Right lobe of liver (tissue), 6 donors: ENCODE results near the gene ENTPD2. TPM values are rescaled to one million over a fixed set of nuclear protein-coding genes. Genes with fewer than 3 reads are reported as not detected.

Experiments
- ATAC-seq, 4 donors: fragments of 200-7000 bp; cut with Tn5 transposase; one replicate each; pipeline ENCODE4 v1.9.1; 2020; ENCODE audit warnings: mild to moderate bottlenecking in 4 of 4, moderate library complexity in 4 of 4
- DNase-seq, 3 donors: peaks; one replicate each; pipeline ENCODE4 v3.0.0-alpha.2; 2020
- H3K27ac ChIP-seq, 3 donors: fragments of 200-600 bp; one replicate each; pipeline ENCODE4 v1.8.0; 2022
- H3K27me3 ChIP-seq, 2 donors: fragments of 200-600 bp; one replicate each; pipeline ENCODE4 v1.8.0; 2022
- H3K36me3 ChIP-seq, 4 donors: fragments of 200-600 bp; sonication (generic) in 1 of 4; one replicate each; pipeline versions ENCODE4 v1.5.1 to v1.8.0; 2017 to 2022; ENCODE audit warnings: control low read depth in 1 of 4
- H3K4me1 ChIP-seq, 4 donors: fragments of 200-600 bp; sonication (generic) in 1 of 4; one replicate each; pipeline versions ENCODE4 v1.5.1 to v1.8.0; 2017 to 2022; ENCODE audit warnings: control low read depth in 1 of 4
- H3K4me3 ChIP-seq, 3 donors: fragments of 200-600 bp; one replicate each; pipeline ENCODE4 v1.8.0; 2022
- H3K9me3 ChIP-seq, 4 donors: fragments of 200-600 bp; sonication (generic) in 1 of 4; one replicate each; pipeline versions ENCODE4 v1.5.1 to v1.8.0; 2017 to 2022; ENCODE audit warnings: control low read depth in 1 of 4
- POLR2A ChIP-seq: fragments of 450-650 bp; IDR thresholded peaks from one replicate; pipeline ENCODE4 v1.6.1; 2017; ENCODE audit warnings: antibody characterized with exemption, mild to moderate bottlenecking
- WGBS: methylation state at CpG from one replicate; pipeline ENCODE4 v1.1.6; 2018; ENCODE audit warnings: low coverage, low lambda C conversion rate; ENCODE audit not compliant: insufficient coverage; ENCODE audit errors: missing lambda C conversion rate; 5-methylcytosine and 5-hydroxymethylcytosine counted together
- intact Hi-C, 2 donors: fragments of 100-400 bp; cut with DNase I; formaldehyde crosslinking; loops; one replicate each; pipeline versions ENCODE4 v1.11.2 to v1.14.1; 2022
- total RNA-seq, 6 experiments: library from RNA; depleted of rRNA in 2 of 6; stranded (reverse); fragments of >200 nt in 2 of 6; fragmentation: NEBNext Ultra II Directional in 3 of 6; extraction: Animal tissue kit (Norgen Biotek cat#: 25700) in 3 of 6; gene quantifications; one replicate each; pipeline versions ENCODE4 v1.1.0 to v1.2.4, GENCODE V29; 2016 to 2023
- TF ChIP-seq, protein P1 (sequence below), 4 donors: fragments of 200-600 bp in 3 of 4; fragments of 450-650 bp in 1 of 4; IDR thresholded peaks; one replicate each; pipeline versions ENCODE4 v1.5.1 to v1.8.0; 2016 to 2022; ENCODE audit warnings: antibody characterized with exemption in 4 of 4, mild to moderate bottlenecking in 2 of 4
- donor health status: DM: no; HTN: yes; CAD: no.
- donor health status: DM: no; HTN: no; CAD: no.
- donor health status: DM: no; HTN: no; CAD: no.
- donor health status: DM: no; HTN: yes; CAD: no.
- donor health status: DM: no; HTN: yes; CAD: no.

ENTPD2 gene
- total RNA-seq, 6 experiments from 2014 or later, result 0.50 to 2.1 (median 0.80) TPM

DNA sequence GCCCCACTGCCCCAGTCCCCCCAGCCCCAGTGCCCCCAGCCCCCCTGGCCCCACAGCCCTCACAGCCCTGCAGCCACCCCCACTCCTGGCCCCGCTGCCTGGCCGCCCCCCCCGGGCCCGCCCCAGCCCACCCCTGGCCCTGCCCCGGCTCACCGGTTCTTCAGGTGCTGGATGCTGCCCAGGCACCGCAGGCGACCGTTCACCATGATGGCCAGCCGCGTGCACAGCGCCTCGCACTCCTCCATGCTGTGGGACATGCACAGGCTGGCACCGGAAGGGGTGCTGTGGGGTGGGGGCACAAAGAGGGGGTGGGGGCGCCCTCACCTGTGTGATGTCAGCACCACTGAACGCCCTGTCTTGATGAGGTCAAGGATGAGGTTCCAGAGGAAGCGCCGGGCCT lies 44.6 kb downstream of the ENTPD2 start:
- no peak overlapping the region for H3K27ac ChIP-seq
- WGBS, result 95% methylated on average over 7 of the region's 18 CpGs
- no peaks in the 10 kb centered on the region for H3K4me1 ChIP-seq
- no peaks in the 10 kb centered on the region for H3K9me3 ChIP-seq
- peaks cover 0 to 2% (median 0%) of the 10 kb centered on the region in 4 donors for H3K36me3 ChIP-seq
- no peaks in the 10 kb centered on the region for H3K27me3 ChIP-seq
- DNase-seq, result no peak
- intact Hi-C loops, result no loop called here
- no peak for ATAC-seq
- TF ChIP-seq POLR2A, result no peak
- TF ChIP-seq, protein P1, sequence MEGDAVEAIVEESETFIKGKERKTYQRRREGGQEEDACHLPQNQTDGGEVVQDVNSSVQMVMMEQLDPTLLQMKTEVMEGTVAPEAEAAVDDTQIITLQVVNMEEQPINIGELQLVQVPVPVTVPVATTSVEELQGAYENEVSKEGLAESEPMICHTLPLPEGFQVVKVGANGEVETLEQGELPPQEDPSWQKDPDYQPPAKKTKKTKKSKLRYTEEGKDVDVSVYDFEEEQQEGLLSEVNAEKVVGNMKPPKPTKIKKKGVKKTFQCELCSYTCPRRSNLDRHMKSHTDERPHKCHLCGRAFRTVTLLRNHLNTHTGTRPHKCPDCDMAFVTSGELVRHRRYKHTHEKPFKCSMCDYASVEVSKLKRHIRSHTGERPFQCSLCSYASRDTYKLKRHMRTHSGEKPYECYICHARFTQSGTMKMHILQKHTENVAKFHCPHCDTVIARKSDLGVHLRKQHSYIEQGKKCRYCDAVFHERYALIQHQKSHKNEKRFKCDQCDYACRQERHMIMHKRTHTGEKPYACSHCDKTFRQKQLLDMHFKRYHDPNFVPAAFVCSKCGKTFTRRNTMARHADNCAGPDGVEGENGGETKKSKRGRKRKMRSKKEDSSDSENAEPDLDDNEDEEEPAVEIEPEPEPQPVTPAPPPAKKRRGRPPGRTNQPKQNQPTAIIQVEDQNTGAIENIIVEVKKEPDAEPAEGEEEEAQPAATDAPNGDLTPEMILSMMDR (IDR thresholded peaks at IDR 0.05), result no peak
- H3K4me3 ChIP-seq, result no peak overlapping the region

DNA sequence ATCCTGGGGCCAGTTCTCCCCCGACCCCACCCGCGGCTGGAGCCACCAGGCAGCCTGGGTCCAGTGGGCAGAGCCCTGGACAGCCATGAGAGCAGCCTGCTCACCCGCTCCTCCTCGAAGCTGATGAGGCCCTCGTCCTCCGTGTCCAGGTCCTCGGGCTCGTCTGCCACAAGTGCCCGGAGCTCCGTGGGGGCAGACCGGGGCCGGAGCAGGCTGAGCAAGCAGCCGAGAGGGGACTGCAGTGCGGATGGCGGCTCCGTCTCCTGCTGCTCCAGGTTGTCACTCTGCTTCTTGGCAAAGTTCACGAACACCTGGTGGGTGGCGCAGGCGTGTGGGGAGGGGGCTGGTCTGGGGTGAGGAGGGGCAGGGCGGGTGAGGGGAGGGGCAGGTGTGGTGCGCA lies 45.5 kb downstream of the ENTPD2 start:
- H3K9me3 ChIP-seq, result no peaks in the 10 kb centered on the region
- no peak for ATAC-seq
- peaks cover 0 to 2% (median 0%) of the 10 kb centered on the region in 4 donors for H3K36me3 ChIP-seq
- DNase-seq, result no peak
- no peaks in the 10 kb centered on the region for H3K27me3 ChIP-seq
- H3K4me3 ChIP-seq, result no peak overlapping the region
- no peaks in the 10 kb centered on the region for H3K4me1 ChIP-seq
- intact Hi-C loops, result no loop called here
- H3K27ac ChIP-seq, result no peak overlapping the region
- WGBS, result 0% methylated on average over 1 of the region's 22 CpGs
- TF ChIP-seq, protein P1 (IDR thresholded peaks at IDR 0.05), result no peak
- TF ChIP-seq POLR2A, result no peak

DNA sequence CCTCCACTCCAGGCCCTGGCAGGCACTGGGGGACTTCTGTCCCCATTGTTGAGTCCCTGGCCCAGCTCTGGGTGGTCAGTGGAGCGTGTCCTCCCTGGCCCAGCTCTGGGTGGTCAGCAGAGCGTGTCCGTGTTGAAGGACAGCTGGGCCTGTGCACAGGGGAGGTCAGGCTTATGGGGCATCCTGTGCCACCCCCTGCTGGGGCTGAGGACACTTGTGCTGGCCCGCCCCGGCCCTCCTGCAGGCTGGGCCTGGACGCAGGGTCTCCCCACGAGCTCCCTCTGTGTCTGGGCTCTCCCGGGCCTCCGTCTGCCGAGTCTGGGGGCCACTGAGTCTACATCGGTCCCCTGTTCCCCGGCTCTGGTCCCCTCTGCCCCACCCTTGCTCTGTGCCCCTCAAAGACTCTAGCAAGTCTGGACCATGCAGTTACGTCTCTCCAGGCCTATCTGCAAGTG lies 46.0 kb downstream of the ENTPD2 start:
- peak in 2 of 4 donors; percentile 4 to 11 for ATAC-seq
- no CpG with 5 or more reads among the region's 13 CpGs for WGBS
- intact Hi-C loops, result no loop called here

DNA sequence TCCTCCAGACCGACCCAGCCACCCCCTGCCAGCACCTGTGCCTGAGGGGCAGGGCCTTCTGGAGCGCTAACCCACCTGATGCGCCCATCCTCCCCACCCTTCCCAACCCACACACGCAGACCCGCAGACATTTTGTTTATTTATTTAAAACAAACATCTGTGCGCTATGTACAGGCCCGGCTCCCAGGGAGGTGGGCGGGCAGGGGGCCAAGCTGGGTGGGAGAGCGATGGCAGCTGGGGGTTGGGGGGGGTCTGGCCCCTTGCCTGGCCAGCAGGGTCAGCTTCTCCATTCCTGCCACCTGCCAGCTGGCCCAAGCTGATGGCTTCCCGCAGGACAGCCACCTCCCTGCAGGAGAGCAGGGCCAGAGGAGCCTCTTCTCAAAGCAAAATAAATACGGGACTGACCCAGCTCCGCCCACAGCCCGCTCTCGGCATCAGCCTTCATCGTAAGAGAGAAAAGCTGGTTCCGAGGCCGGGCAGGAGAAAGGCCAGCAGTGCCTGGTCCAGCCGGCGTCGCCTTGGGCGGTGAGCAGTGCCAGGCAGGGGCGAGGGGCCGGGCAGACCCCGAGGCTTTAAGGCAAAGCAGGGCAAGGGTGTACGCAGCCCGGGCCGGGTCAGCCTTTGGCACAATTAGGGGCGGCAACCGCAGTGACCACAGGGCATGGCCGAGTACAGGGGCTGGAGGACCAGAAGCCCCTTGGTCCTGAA lies 46.6 kb downstream of the ENTPD2 start:
- 75% methylated on average over 13 of the region's 30 CpGs for WGBS
- H3K4me3 ChIP-seq, result no peak overlapping the region
- no peak overlapping the region for H3K27ac ChIP-seq
- intact Hi-C loops, result no loop called here
- H3K9me3 ChIP-seq, result no peaks in the 10 kb centered on the region
- TF ChIP-seq, protein P1 (IDR thresholded peaks at IDR 0.05), result no peak
- TF ChIP-seq POLR2A, result no peak
- peaks cover 0 to 2% (median 0%) of the 10 kb centered on the region in 4 donors for H3K36me3 ChIP-seq
- peak in 2 of 4 donors; percentile 3 to 18 for ATAC-seq
- DNase-seq, result no peak
- no peaks in the 10 kb centered on the region for H3K4me1 ChIP-seq
- H3K27me3 ChIP-seq, result no peaks in the 10 kb centered on the region

More for the DNA sequence above, 46.0 kb downstream of the ENTPD2 start:
- no peak for DNase-seq
- TF ChIP-seq, protein P1 (IDR thresholded peaks at IDR 0.05), result no peak
- TF ChIP-seq POLR2A, result no peak
- H3K27me3 ChIP-seq, result no peaks in the 10 kb centered on the region
- H3K4me1 ChIP-seq, result no peaks in the 10 kb centered on the region
- H3K4me3 ChIP-seq, result no peak overlapping the region
- no peaks in the 10 kb centered on the region for H3K9me3 ChIP-seq
- H3K27ac ChIP-seq, result no peak overlapping the region
- peaks cover 0 to 2% (median 0%) of the 10 kb centered on the region in 4 donors for H3K36me3 ChIP-seq
